Astrocyte (in vitro differentiated cells and primary cell): Measurements from ENCODE around the gene RAG1. TPM values are rescaled to one million over a fixed set of nuclear protein-coding genes. Genes with fewer than 3 reads are reported as not detected.
"Not testable (repeated sequence)": the region's sequence is repeated elsewhere in the genome, so short reads cannot be mapped to it uniquely, and the experiment has no call there.

Experiments
- DNase-seq: peaks from one replicate; pipeline ENCODE4 v3.0.0-alpha.2; 2010; ENCODE audit warnings: low read depth
- FAIRE-seq: peaks from 2 replicates; lab custom pipeline; 2011; peaks lifted over from hg19 to GRCh38; lab: Jason Lieb, UNC
- H2AFZ ChIP-seq: 2 replicates; pipeline ENCODE4 v1.6.0; 2012; ENCODE audit warnings: low read depth, low read length, inconsistent platforms
- H3K27ac ChIP-seq: 2 replicates; pipeline ENCODE4 v1.5.1; 2011; ENCODE audit warnings: low read depth, low read length, inconsistent platforms
- H3K27me3 ChIP-seq: 2 replicates; pipeline ENCODE4 v1.6.0; 2011; ENCODE audit warnings: low read length, inconsistent platforms; ENCODE audit not compliant: insufficient read depth
- H3K36me3 ChIP-seq: 2 replicates; pipeline ENCODE4 v1.5.1; 2011; ENCODE audit warnings: low read length, inconsistent platforms; ENCODE audit not compliant: insufficient read depth
- H3K4me1 ChIP-seq: 2 replicates; pipeline ENCODE4 v1.5.1; 2011; ENCODE audit warnings: low read length, inconsistent platforms; ENCODE audit not compliant: insufficient read depth
- H3K4me2 ChIP-seq: 2 replicates; pipeline ENCODE4 v1.6.0; 2012; ENCODE audit warnings: low read length, inconsistent platforms
- H3K4me3 ChIP-seq: 2 replicates; pipeline ENCODE4 v1.5.1; 2011; ENCODE audit warnings: low read depth, mild to moderate bottlenecking, low read length, inconsistent platforms; ENCODE audit not compliant: insufficient read depth
- H3K79me2 ChIP-seq: 2 replicates; pipeline ENCODE4 v1.6.0; 2012; ENCODE audit warnings: mild to moderate bottlenecking, low read length, inconsistent platforms; ENCODE audit not compliant: insufficient read depth
- H3K9ac ChIP-seq: 2 replicates; pipeline ENCODE4 v1.6.0; 2012; ENCODE audit warnings: mild to moderate bottlenecking, low read length, inconsistent platforms
- H3K9me3 ChIP-seq: 2 replicates; pipeline ENCODE4 v1.5.1; 2012; ENCODE audit warnings: low read depth, mild to moderate bottlenecking, low read length, inconsistent platforms; ENCODE audit not compliant: insufficient read depth
- H4K20me1 ChIP-seq: 2 replicates; pipeline ENCODE4 v1.6.0; 2012; ENCODE audit warnings: low read length, inconsistent platforms; ENCODE audit not compliant: insufficient read depth
- H3K27ac Mint-ChIP-seq: one replicate; pipeline ENCODE4 v1.8.0; 2021; ENCODE audit warnings: mild to moderate bottlenecking, mixed read lengths; ENCODE audit not compliant: unreplicated experiment
- H3K27me3 Mint-ChIP-seq: one replicate; pipeline ENCODE4 v1.8.0; 2021; ENCODE audit warnings: low read depth, mixed read lengths; ENCODE audit not compliant: unreplicated experiment
- H3K36me3 Mint-ChIP-seq: one replicate; pipeline ENCODE4 v1.8.0; 2021; ENCODE audit warnings: low read depth, mixed read lengths; ENCODE audit not compliant: unreplicated experiment
- H3K4me1 Mint-ChIP-seq: one replicate; pipeline ENCODE4 v1.8.0; 2021; ENCODE audit warnings: low read depth, mixed read lengths; ENCODE audit not compliant: unreplicated experiment
- H3K4me3 Mint-ChIP-seq: one replicate; pipeline ENCODE4 v1.8.0; 2021; ENCODE audit warnings: mild to moderate bottlenecking, moderate library complexity, mixed read lengths; ENCODE audit not compliant: unreplicated experiment
- H3K9me3 Mint-ChIP-seq: one replicate; pipeline ENCODE4 v1.8.0; 2021; ENCODE audit warnings: mild to moderate bottlenecking, mixed read lengths; ENCODE audit not compliant: unreplicated experiment
- CTCF ChIP-seq: IDR thresholded peaks from 2 replicates; pipeline ENCODE4 v1.5.1; 2011; ENCODE audit warnings: low read depth, mild to moderate bottlenecking, inconsistent platforms, low read length, moderate library complexity; ENCODE audit not compliant: insufficient read depth
- EZH2 ChIP-seq: IDR thresholded peaks from 2 replicates; pipeline ENCODE4 v1.6.1; 2012; ENCODE audit warnings: mild to moderate bottlenecking, low read length, inconsistent platforms; ENCODE audit not compliant: insufficient read depth
- total RNA-seq: library from RNA; stranded (reverse); gene quantifications from 2 replicates; pipeline ENCODE4 v1.2.1, GENCODE V29; 2021

Gene RAG1
- total RNA-seq, 1 donor from 2014 or later: 3.2 TPM

GRCh38 chr11:36534276-36534840 is 33.4 kb upstream of the RAG1 start:
- no peaks in the 10 kb centered on the region for H3K27me3 ChIP-seq
- no peak overlapping the region for H3K27ac Mint-ChIP-seq
- H3K9me3 Mint-ChIP-seq: no peaks in the 10 kb centered on the region
- H3K9ac ChIP-seq: no peak overlapping the region
- DNase-seq: no peak
- H3K4me1 Mint-ChIP-seq: no peaks in the 10 kb centered on the region
- H2AFZ ChIP-seq: no peak overlapping the region
- FAIRE-seq: no peak
- no peaks in the 10 kb centered on the region for H3K36me3 ChIP-seq
- no peaks in the 10 kb centered on the region for H4K20me1 ChIP-seq
- H3K27ac ChIP-seq: no peak overlapping the region
- no peak overlapping the region for H3K4me3 Mint-ChIP-seq
- H3K4me2 ChIP-seq: no peak overlapping the region
- H3K36me3 Mint-ChIP-seq: no peaks in the 10 kb centered on the region
- H3K27me3 Mint-ChIP-seq: no peaks in the 10 kb centered on the region
- no peaks in the 10 kb centered on the region for H3K9me3 ChIP-seq
- no peak overlapping the region for H3K4me3 ChIP-seq
- H3K4me1 ChIP-seq: no peaks in the 10 kb centered on the region
- H3K79me2 ChIP-seq: no peaks in the 10 kb centered on the region
- TF ChIP-seq CTCF: no peak
- no peak for TF ChIP-seq EZH2

DNA sequence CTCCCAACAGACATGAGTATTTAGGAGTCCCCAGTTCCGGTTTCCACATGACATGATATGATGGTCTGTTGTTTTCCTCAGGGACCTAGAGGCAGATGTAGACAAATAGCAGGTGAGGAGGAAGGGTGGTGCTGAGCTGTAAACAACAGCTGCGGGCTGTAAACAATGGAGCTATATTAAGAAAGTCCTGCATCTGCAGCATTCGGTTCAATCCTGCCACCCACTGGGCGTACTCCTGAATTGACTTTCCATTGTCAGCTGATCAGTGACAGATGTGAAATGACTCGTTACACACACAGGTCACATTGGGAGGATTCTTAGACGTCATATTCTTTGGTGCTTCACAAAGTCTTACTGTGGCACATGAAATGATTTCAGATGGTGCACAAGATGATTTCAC is 26.8 kb upstream of the RAG1 start:
- no peaks in the 10 kb centered on the region for H3K36me3 Mint-ChIP-seq
- H2AFZ ChIP-seq: no peak overlapping the region
- TF ChIP-seq EZH2 (no peak), CTCF (peak; percentile 32)
- H3K4me2 ChIP-seq: no peak overlapping the region
- H3K27ac Mint-ChIP-seq: no peak overlapping the region
- H3K9me3 ChIP-seq: no peaks in the 10 kb centered on the region
- no peaks in the 10 kb centered on the region for H3K4me1 ChIP-seq
- H3K9ac ChIP-seq: no peak overlapping the region
- no peaks in the 10 kb centered on the region for H3K4me1 Mint-ChIP-seq
- FAIRE-seq: no peak
- H3K27me3 Mint-ChIP-seq: peaks cover 2% of the 10 kb centered on the region
- no peaks in the 10 kb centered on the region for H3K36me3 ChIP-seq
- DNase-seq: peak; percentile 24
- H4K20me1 ChIP-seq: no peaks in the 10 kb centered on the region
- H3K4me3 ChIP-seq: no peak overlapping the region
- H3K27me3 ChIP-seq: peaks cover 2% of the 10 kb centered on the region
- no peak overlapping the region for H3K27ac ChIP-seq
- H3K4me3 Mint-ChIP-seq: no peak overlapping the region
- no peaks in the 10 kb centered on the region for H3K79me2 ChIP-seq
- peaks cover 2% of the 10 kb centered on the region for H3K9me3 Mint-ChIP-seq

GRCh38 chr11:36550385-36551115 is 17.3 kb upstream of the RAG1 start:
- no peak overlapping the region for H3K4me3 ChIP-seq
- no peak overlapping the region for H3K4me2 ChIP-seq
- H3K9ac ChIP-seq: no peak overlapping the region
- TF ChIP-seq CTCF (no peak), EZH2 (no peak)
- Mint-ChIP-seq H3K27me3 (peaks cover 3% of the 10 kb centered on the region), H3K9me3 (no peaks in the 10 kb centered on the region), H3K27ac (no peak overlapping the region), H3K36me3 (no peaks in the 10 kb centered on the region), H3K4me1 (peaks cover 7% of the 10 kb centered on the region), H3K4me3 (no peak overlapping the region)
- H3K79me2 ChIP-seq: no peaks in the 10 kb centered on the region
- no peaks in the 10 kb centered on the region for H3K36me3 ChIP-seq
- H3K27me3 ChIP-seq: no peaks in the 10 kb centered on the region
- H3K9me3 ChIP-seq: no peaks in the 10 kb centered on the region
- no peak overlapping the region for H2AFZ ChIP-seq
- FAIRE-seq: no peak
- no peak overlapping the region for H3K27ac ChIP-seq
- no peaks in the 10 kb centered on the region for H4K20me1 ChIP-seq
- DNase-seq: no peak
- H3K4me1 ChIP-seq: no peaks in the 10 kb centered on the region

- not testable (repeated sequence) for H3K9me3 Mint-ChIP-seq, H3K27me3 Mint-ChIP-seq, H3K27me3 ChIP-seq, H3K4me2 ChIP-seq, H3K79me2 ChIP-seq, FAIRE-seq, H3K4me1 Mint-ChIP-seq, H2AFZ ChIP-seq, H3K9ac ChIP-seq, DNase-seq, H3K4me3 Mint-ChIP-seq, H3K4me3 ChIP-seq, H3K27ac Mint-ChIP-seq, H3K27ac ChIP-seq, H3K9me3 ChIP-seq, H3K36me3 ChIP-seq, H3K4me1 ChIP-seq, H3K36me3 Mint-ChIP-seq, H4K20me1 ChIP-seq
These were observed 10.4 kb upstream of the RAG1 start for GRCh38 chr11:36557390-36557789.
